Transverse colon (tissue), 4 donors: ENCODE results near the gene TXNDC12. TPM values are rescaled to one million over a fixed set of nuclear protein-coding genes. Genes with fewer than 3 reads are reported as not detected.

Source experiments
- DNase-seq: peaks from one replicate; pipeline ENCODE4 v3.0.0-alpha.2; 2019
- H3K27ac ChIP-seq, 4 donors: fragments of 200-600 bp; sonication (generic); 2 replicates each; pipeline ENCODE4 v1.5.1; 2016 to 2018; ENCODE audit warnings: inconsistent platforms in 4 of 4
- H3K27me3 ChIP-seq: fragments of 200-600 bp; sonication (generic); 2 replicates; pipeline ENCODE4 v1.5.1; 2017; ENCODE audit warnings: inconsistent platforms
- H3K36me3 ChIP-seq, 4 donors: fragments of 200-600 bp; sonication (generic); 2 replicates each; pipeline ENCODE4 v1.5.1; 2017 to 2019; ENCODE audit warnings: inconsistent platforms in 4 of 4
- H3K4me1 ChIP-seq, 4 donors: fragments of 200-600 bp; sonication (generic); 2 replicates each; pipeline ENCODE4 v1.5.1; 2017 to 2020; ENCODE audit warnings: inconsistent platforms in 4 of 4
- H3K4me3 ChIP-seq, 4 donors: fragments of 200-600 bp; sonication (generic); 1 replicate in 1 of 4; 2 replicates in 3 of 4; pipeline versions ENCODE4 v1.5.1 to v1.6.1; 2017 to 2019; ENCODE audit warnings: inconsistent platforms in 4 of 4
- H3K9me3 ChIP-seq, 2 donors: fragments of 200-600 bp; sonication (generic); 2 replicates each; pipeline ENCODE4 v1.5.1; 2017 to 2019; ENCODE audit warnings: inconsistent platforms in 2 of 2
- EP300 ChIP-seq: sonication (generic); formaldehyde crosslinking; IDR thresholded peaks from one replicate; pipeline ENCODE4 v1.6.1; 2017; ENCODE audit warnings: antibody characterized with exemption, low read depth
- POLR2A ChIP-seq: fragments of 450-650 bp; IDR thresholded peaks from one replicate; pipeline ENCODE4 v1.6.1; 2016; ENCODE audit warnings: antibody characterized with exemption, mild to moderate bottlenecking, moderate library complexity
- POLR2AphosphoS5 ChIP-seq, 3 donors: sonication (generic); formaldehyde crosslinking; IDR thresholded peaks; one replicate each; pipeline ENCODE4 v1.6.1; 2016; ENCODE audit warnings: antibody characterized with exemption in 3 of 3
- WGBS, 2 donors: methylation state at CpG; one replicate each; pipeline ENCODE4 v1.1.5; 2018; ENCODE audit warnings: low coverage in 1 of 2; 5-methylcytosine and 5-hydroxymethylcytosine counted together
- in situ Hi-C, 4 donors: fragments of 200-750 bp; cut with MboI; loops; one replicate each; pipeline versions ENCODE4 v1.15.0 to v1.15.1; 2017; ENCODE audit warnings: low sequenced_read_pairs in 3 of 4, low pct_ligation_motif_present in 1 of 4, low pct_unique_long_range_greater_than_20kb in 1 of 4
- intact Hi-C: fragments of 100-400 bp; cut with DNase I; formaldehyde crosslinking; loops from one replicate; pipeline ENCODE4 v1.15.1; 2023; ENCODE audit warnings: low total_unique reads
- total RNA-seq, 4 donors: library from RNA; depleted of rRNA; stranded (reverse); fragments of >200 nt; gene quantifications; one replicate each; pipeline ENCODE4 v1.1.0, GENCODE V29; 2016
- TF ChIP-seq, protein P1 (sequence below), 5 experiments: fragments of 200-600 bp in 3 of 5; fragments of 450-650 bp in 2 of 5; sonication (generic) in 3 of 5; IDR thresholded peaks; 1 replicate in 2 of 5; 2 replicates in 3 of 5; pipeline ENCODE4 v1.5.1; 2016 to 2017; ENCODE audit warnings: antibody characterized with exemption in 5 of 5, inconsistent platforms in 3 of 5, mild to moderate bottlenecking in 2 of 5, moderate library complexity in 1 of 5

The TXNDC12 gene
- total RNA-seq, 4 donors from 2014 or later: 31.4 to 103 (median 35.0) TPM

GRCh38 chr1:52060822-52061221 is 5.8 kb upstream of the TXNDC12 start:
- intact Hi-C loops: no loop called here

DNA sequence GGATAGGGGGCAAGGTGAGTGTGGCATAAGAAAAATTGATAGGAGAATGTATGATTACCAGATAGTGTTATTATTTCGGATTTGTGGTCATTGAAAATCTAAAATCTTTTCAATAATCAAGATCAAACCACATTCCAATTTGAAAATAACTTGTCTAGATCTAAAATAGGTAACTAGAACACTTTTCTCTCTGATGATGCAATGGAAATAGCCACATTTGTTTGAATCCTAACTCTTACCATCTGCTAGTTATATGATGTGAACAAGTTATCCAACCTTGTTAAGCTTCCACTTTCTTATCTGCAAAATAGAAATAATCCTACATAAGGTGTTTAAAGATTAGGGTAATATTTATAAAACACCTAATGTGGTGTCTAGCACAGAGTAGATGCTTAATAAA is 4.9 kb upstream of the TXNDC12 start:
- H3K27me3 ChIP-seq: no peaks in the 10 kb centered on the region
- no peak for TF ChIP-seq EP300
- TF ChIP-seq POLR2AphosphoS5 (IDR thresholded peaks at IDR 0.05): no peak
- TF ChIP-seq, protein P1, sequence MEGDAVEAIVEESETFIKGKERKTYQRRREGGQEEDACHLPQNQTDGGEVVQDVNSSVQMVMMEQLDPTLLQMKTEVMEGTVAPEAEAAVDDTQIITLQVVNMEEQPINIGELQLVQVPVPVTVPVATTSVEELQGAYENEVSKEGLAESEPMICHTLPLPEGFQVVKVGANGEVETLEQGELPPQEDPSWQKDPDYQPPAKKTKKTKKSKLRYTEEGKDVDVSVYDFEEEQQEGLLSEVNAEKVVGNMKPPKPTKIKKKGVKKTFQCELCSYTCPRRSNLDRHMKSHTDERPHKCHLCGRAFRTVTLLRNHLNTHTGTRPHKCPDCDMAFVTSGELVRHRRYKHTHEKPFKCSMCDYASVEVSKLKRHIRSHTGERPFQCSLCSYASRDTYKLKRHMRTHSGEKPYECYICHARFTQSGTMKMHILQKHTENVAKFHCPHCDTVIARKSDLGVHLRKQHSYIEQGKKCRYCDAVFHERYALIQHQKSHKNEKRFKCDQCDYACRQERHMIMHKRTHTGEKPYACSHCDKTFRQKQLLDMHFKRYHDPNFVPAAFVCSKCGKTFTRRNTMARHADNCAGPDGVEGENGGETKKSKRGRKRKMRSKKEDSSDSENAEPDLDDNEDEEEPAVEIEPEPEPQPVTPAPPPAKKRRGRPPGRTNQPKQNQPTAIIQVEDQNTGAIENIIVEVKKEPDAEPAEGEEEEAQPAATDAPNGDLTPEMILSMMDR (IDR thresholded peaks at IDR 0.05): no peak
- TF ChIP-seq POLR2A: no peak
- WGBS, 2 donors: 95 to 100% methylated on average over 1 of the region's 1 CpG
- no peak overlapping the region for H3K4me3 ChIP-seq
- peaks cover 0 to 32% (median 7%) of the 10 kb centered on the region in 4 donors for H3K36me3 ChIP-seq
- H3K27ac ChIP-seq: no peak overlapping the region
- peaks cover 9 to 31% (median 26%) of the 10 kb centered on the region in 4 donors for H3K4me1 ChIP-seq
- no peaks in the 10 kb centered on the region for H3K9me3 ChIP-seq
- intact Hi-C loops: no loop called here
- no peak for DNase-seq
- in situ Hi-C loops: no loop called here

More at GRCh38 chr1:52060822-52061221, 5.8 kb upstream of the TXNDC12 start:
- no peaks in the 10 kb centered on the region for H3K9me3 ChIP-seq
- H3K36me3 ChIP-seq: peaks cover 0 to 41% (median 11%) of the 10 kb centered on the region in 4 donors
- no peak overlapping the region for H3K27ac ChIP-seq
- 90 to 94% methylated on average over 2 to 4 of the region's 4 CpGs for WGBS, 2 donors
- H3K4me3 ChIP-seq: no peak overlapping the region
- H3K4me1 ChIP-seq: peaks cover 9 to 31% (median 26%) of the 10 kb centered on the region in 4 donors
- no peaks in the 10 kb centered on the region for H3K27me3 ChIP-seq
- TF ChIP-seq, protein P1 (IDR thresholded peaks at IDR 0.05): no peak
- TF ChIP-seq EP300: no peak
- no peak for TF ChIP-seq POLR2AphosphoS5 (IDR thresholded peaks at IDR 0.05)
- TF ChIP-seq POLR2A: no peak
- no peak for DNase-seq
- in situ Hi-C loops: no loop called here

- peaks cover 0 to 26% (median 7%) of the 10 kb centered on the region in 4 donors for H3K36me3 ChIP-seq
- no peak for TF ChIP-seq POLR2A
- TF ChIP-seq POLR2AphosphoS5 (IDR thresholded peaks at IDR 0.05): no peak
- no peak for TF ChIP-seq EP300
- TF ChIP-seq, protein P1 (IDR thresholded peaks at IDR 0.05): no peak
- in situ Hi-C loops (no loop called here), intact Hi-C loops (no loop called here)
- H3K4me1 ChIP-seq: peaks cover 9 to 35% (median 28%) of the 10 kb centered on the region in 4 donors
- H3K27ac ChIP-seq: peak overlapping the region in 1 of 4 donors; percentile 16
- no peaks in the 10 kb centered on the region for H3K27me3 ChIP-seq
- no peak overlapping the region for H3K4me3 ChIP-seq
- DNase-seq: no peak
- H3K9me3 ChIP-seq: no peaks in the 10 kb centered on the region
These were observed 4.3 kb upstream of the TXNDC12 start for GRCh38 chr1:52059321-52059720.

GRCh38 chr1:52057876-52058415 is 3.0 kb upstream of the TXNDC12 start:
- peaks cover 0 to 15% (median 6%) of the 10 kb centered on the region in 4 donors for H3K36me3 ChIP-seq
- in situ Hi-C loops (no loop called here), intact Hi-C loops (no loop called here)
- 89 to 92% methylated on average over 1 of the region's 1 CpG for WGBS, 2 donors
- no peaks in the 10 kb centered on the region for H3K9me3 ChIP-seq
- peaks cover 9 to 47% (median 37%) of the 10 kb centered on the region in 4 donors for H3K4me1 ChIP-seq
- no peak for DNase-seq
- H3K27me3 ChIP-seq: no peaks in the 10 kb centered on the region
- TF ChIP-seq EP300 (no peak), POLR2AphosphoS5 (IDR thresholded peaks at IDR 0.05) (no peak), POLR2A (no peak)
- TF ChIP-seq, protein P1 (IDR thresholded peaks at IDR 0.05): no peak
- peak overlapping the region in 1 of 4 donors; percentile 92 for H3K27ac ChIP-seq
- peak overlapping the region in 1 of 4 donors; percentile 87 for H3K4me3 ChIP-seq
